Tibial artery (tissue), 4 donors: ENCODE measurements around the gene PLXNA4.

ENCODE experiments used
- DNase-seq, 2 donors: peaks; one replicate each; pipeline ENCODE4 v3.0.0-alpha.2; 2019
- H3K27ac ChIP-seq, 2 donors: fragments of 200-600 bp; sonication (generic) in 1 of 2; 1 replicate in 1 of 2; 2 replicates in 1 of 2; pipeline ENCODE4 v1.5.1; 2018 to 2019; ENCODE audit warnings: mild to moderate bottlenecking in 1 of 2
- H3K27me3 ChIP-seq, 2 donors: fragments of 200-600 bp; sonication (generic) in 1 of 2; one replicate each; pipeline versions ENCODE4 v1.5.1 to v1.6.0; 2016 to 2019
- H3K36me3 ChIP-seq, 3 donors: fragments of 200-600 bp; sonication (generic) in 2 of 3; one replicate each; pipeline ENCODE4 v1.5.1; 2016 to 2019; ENCODE audit warnings: mild to moderate bottlenecking in 2 of 3
- H3K4me1 ChIP-seq, 4 donors: fragments of 200-600 bp; sonication (generic) in 2 of 4; 1 replicate in 3 of 4; 2 replicates in 1 of 4; pipeline ENCODE4 v1.5.1; 2016 to 2019
- H3K4me3 ChIP-seq, 2 donors: fragments of 200-600 bp; sonication (generic) in 1 of 2; 1 replicate in 1 of 2; 2 replicates in 1 of 2; pipeline ENCODE4 v1.5.1; 2018 to 2019; ENCODE audit warnings: mild to moderate bottlenecking in 2 of 2
- H3K9me3 ChIP-seq, 3 donors: fragments of 200-600 bp; sonication (generic) in 1 of 3; one replicate each; pipeline ENCODE4 v1.5.1; 2016 to 2019
- intact Hi-C: fragments of 100-400 bp; cut with DNase I; formaldehyde crosslinking; loops from one replicate; pipeline ENCODE4 v1.15.0; 2023; ENCODE audit warnings: low total_unique reads
- TF ChIP-seq, protein P1 (sequence below), 2 experiments: fragments of 200-600 bp in 1 of 2; fragments of 450-650 bp in 1 of 2; IDR thresholded peaks; one replicate each; pipeline ENCODE4 v1.5.1; 2017 to 2019; ENCODE audit warnings: antibody characterized with exemption in 2 of 2, mild to moderate bottlenecking in 1 of 2, moderate library complexity in 1 of 2

The PLXNA4 gene, protein sequence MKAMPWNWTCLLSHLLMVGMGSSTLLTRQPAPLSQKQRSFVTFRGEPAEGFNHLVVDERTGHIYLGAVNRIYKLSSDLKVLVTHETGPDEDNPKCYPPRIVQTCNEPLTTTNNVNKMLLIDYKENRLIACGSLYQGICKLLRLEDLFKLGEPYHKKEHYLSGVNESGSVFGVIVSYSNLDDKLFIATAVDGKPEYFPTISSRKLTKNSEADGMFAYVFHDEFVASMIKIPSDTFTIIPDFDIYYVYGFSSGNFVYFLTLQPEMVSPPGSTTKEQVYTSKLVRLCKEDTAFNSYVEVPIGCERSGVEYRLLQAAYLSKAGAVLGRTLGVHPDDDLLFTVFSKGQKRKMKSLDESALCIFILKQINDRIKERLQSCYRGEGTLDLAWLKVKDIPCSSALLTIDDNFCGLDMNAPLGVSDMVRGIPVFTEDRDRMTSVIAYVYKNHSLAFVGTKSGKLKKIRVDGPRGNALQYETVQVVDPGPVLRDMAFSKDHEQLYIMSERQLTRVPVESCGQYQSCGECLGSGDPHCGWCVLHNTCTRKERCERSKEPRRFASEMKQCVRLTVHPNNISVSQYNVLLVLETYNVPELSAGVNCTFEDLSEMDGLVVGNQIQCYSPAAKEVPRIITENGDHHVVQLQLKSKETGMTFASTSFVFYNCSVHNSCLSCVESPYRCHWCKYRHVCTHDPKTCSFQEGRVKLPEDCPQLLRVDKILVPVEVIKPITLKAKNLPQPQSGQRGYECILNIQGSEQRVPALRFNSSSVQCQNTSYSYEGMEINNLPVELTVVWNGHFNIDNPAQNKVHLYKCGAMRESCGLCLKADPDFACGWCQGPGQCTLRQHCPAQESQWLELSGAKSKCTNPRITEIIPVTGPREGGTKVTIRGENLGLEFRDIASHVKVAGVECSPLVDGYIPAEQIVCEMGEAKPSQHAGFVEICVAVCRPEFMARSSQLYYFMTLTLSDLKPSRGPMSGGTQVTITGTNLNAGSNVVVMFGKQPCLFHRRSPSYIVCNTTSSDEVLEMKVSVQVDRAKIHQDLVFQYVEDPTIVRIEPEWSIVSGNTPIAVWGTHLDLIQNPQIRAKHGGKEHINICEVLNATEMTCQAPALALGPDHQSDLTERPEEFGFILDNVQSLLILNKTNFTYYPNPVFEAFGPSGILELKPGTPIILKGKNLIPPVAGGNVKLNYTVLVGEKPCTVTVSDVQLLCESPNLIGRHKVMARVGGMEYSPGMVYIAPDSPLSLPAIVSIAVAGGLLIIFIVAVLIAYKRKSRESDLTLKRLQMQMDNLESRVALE (N-terminal part only)

DNA sequence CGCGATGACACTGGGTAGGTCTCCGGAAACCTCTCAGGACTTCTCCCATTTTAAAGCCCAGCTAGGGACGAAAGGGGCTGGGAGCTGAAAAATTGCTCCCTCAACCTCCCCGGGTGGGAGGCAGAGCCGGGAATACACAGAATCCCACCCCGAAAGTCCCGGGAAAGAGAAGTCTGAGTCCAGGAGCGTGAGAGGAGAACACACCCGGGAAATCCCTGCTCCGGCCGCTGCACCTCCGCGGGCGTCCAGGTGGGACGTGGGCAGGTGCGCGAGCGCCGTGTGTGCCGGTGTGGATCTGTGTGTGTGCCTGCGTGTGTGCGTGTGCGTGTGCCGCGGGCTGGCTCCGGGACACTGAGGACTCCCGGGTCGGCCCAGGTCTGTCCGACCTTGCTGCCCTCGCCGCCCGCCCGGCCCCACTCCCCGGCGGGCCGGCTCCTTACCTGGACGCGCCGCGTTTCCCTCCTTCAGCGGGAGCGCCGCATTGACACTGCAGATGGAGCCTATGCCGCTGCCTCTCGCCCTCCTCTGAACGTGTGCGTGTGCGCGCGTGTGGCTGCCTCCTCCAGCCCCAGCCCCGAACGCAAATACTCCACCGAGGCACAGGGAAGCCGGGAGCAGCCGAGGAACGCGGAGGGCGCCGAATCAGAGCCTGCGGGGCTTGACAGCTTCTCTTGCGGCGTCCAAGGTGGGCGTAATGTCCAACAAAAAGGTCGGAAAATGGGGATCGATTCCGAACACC, at the start of gene PLXNA4:
TSS of gene PLXNA4 (minus strand) at position 489 of the 739 bp plus-strand sequence. CDS start 67,777 bp downstream, outside the sequence.
- Histone ChIP-seq H3K4me3 (peak within 1 kb of the TSS; percentile 52 to 65), H3K27ac (no peak within 1 kb of the TSS), H3K9me3 (no peaks in the 10 kb centered on the region), H3K36me3 (no peaks in the 10 kb centered on the region), H3K4me1 (peaks cover 0 to 32% (median 19%) of the 10 kb centered on the region in 4 donors), H3K27me3 (peaks cover 0 to 37% of the 10 kb centered on the region in 2 donors)
- DNase-seq, result no peak
- TF ChIP-seq, protein P1, sequence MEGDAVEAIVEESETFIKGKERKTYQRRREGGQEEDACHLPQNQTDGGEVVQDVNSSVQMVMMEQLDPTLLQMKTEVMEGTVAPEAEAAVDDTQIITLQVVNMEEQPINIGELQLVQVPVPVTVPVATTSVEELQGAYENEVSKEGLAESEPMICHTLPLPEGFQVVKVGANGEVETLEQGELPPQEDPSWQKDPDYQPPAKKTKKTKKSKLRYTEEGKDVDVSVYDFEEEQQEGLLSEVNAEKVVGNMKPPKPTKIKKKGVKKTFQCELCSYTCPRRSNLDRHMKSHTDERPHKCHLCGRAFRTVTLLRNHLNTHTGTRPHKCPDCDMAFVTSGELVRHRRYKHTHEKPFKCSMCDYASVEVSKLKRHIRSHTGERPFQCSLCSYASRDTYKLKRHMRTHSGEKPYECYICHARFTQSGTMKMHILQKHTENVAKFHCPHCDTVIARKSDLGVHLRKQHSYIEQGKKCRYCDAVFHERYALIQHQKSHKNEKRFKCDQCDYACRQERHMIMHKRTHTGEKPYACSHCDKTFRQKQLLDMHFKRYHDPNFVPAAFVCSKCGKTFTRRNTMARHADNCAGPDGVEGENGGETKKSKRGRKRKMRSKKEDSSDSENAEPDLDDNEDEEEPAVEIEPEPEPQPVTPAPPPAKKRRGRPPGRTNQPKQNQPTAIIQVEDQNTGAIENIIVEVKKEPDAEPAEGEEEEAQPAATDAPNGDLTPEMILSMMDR (IDR thresholded peaks at IDR 0.05), result no peak
- intact Hi-C loops, result loop anchor here (5.0 kb wide), 2 partner anchors 259 to 889 kb away; no protein-coding TSS in a partner anchor

DNA sequence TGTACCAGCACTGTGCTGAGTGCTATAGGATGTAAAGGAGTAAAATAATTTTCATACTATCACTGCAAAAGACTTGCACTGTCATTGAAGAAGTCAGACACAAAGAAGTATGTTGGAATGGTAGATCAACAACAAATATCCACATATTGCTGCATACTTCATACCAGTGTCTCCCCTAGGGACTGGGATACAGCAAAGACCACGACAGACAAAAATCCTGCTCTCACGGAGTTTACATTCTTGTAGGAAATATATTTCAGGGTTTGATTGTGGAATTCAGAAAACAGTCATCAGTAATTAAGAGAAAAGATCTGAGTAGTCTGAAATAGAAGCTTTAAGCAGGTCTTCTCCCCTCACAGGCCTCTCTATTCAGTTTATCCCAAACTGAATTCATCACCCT, 49.4 kb upstream of the PLXNA4 start:
- intact Hi-C loops, result no loop called here

DNA sequence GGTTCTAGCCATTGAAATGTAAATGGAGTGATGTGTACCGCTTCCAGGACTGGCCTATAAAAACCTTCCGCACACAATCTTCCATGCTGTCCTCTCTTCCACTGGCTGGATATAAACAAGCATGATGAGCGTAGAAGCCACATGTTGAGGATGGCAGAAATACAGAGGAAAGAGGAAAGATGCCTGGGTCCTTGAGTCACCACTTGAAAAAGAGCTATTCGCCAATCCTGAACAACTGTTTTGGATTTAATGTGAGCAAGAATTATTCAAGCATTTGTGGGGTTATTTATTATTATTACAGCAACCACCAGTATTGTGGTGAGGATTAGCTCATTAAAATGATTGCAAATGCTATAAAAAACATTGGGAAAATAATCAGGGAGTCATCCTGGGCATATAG, 45.8 kb upstream of the PLXNA4 start:
- H3K4me1 ChIP-seq, result no peaks in the 10 kb centered on the region
- no peaks in the 10 kb centered on the region for H3K27me3 ChIP-seq
- H3K27ac ChIP-seq, result no peak overlapping the region
- TF ChIP-seq, protein P1 (IDR thresholded peaks at IDR 0.05), result no peak
- intact Hi-C loops, result no loop called here
- no peaks in the 10 kb centered on the region for H3K36me3 ChIP-seq
- no peak for DNase-seq
- no peaks in the 10 kb centered on the region for H3K9me3 ChIP-seq
- H3K4me3 ChIP-seq, result no peak overlapping the region

More for the DNA sequence above, 49.4 kb upstream of the PLXNA4 start:
- H3K9me3 ChIP-seq, result no peaks in the 10 kb centered on the region
- H3K27me3 ChIP-seq, result no peaks in the 10 kb centered on the region
- H3K4me3 ChIP-seq, result no peak overlapping the region
- no peaks in the 10 kb centered on the region for H3K4me1 ChIP-seq
- no peak for DNase-seq
- H3K27ac ChIP-seq, result no peak overlapping the region
- no peaks in the 10 kb centered on the region for H3K36me3 ChIP-seq
- TF ChIP-seq, protein P1 (IDR thresholded peaks at IDR 0.05), result no peak

- intact Hi-C loops, result no loop called here
Observed at GRCh38 chr7:132619967-132620366, 43.7 kb upstream of the PLXNA4 start.

More at GRCh38 chr7:132619967-132620366, 43.7 kb upstream of the PLXNA4 start:
- Histone ChIP-seq H3K27me3 (peaks cover 0 to 8% of the 10 kb centered on the region in 2 donors), H3K27ac (no peak overlapping the region), H3K4me1 (peaks cover 0 to 4% (median 3%) of the 10 kb centered on the region in 4 donors), H3K4me3 (no peak overlapping the region), H3K9me3 (no peaks in the 10 kb centered on the region), H3K36me3 (no peaks in the 10 kb centered on the region)
- TF ChIP-seq, protein P1 (IDR thresholded peaks at IDR 0.05), result no peak
- DNase-seq, result no peak
